Measurements from ENCODE around the gene CYP51A1.
"Not testable (repeated sequence)": the region's sequence is repeated elsewhere in the genome, so short reads cannot be mapped to it uniquely, and the experiment has no call there.

CYP51A1 gene

DNA sequence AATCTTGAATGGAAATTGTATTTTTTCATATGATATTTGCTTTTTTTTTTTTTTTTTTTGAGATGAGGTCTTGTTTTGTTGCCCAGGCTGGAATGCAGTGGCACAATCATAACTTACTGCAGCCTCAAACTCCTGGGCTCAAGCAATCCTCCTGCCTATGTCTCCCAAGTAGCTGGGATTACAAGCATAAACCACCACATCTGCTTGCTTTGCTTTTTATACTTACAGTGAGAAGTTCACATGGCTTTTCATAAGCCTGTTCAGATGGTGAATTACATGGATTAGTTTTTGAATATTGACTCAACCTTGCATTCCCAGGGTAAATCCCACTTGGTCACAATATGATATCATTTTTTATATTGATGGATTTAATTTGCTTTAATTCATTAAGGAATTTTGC lies 22.7 kb upstream of the CYP51A1 start:
- in situ Hi-C loops (cut with MboI; ENCODE audit: low sequenced_read_pairs, unreplicated experiment) = no loop called here

DNA sequence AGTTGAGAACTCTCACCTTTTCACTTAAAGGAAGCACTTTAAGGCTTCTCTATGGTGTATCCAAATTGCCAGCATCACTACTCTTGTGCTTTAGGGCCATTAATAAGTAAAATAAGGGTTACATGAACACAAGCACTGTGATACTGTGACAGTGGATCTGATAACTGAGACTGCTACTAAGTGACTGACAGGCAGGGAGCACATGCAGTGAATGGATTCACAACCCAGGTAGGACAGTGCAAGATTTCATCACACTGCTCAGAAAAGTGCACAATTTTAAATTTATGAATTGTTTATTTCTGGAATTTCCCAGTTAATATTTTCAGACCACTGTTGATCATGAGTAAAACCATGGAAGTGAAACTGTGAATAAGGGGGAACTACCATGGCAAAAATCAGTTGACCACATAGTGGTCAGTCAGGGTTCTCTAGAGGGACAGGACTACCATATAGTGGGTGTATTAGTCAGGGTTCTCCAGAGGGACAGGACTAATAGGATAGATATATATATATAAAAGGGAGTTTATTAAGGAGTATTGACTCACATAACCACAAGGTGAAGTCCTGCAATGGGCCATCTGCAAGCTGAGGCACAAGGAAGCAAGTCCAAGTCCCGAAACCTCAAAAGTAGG lies 20.9 kb upstream of the CYP51A1 start:
- TF ChIP-seq, protein P1, sequence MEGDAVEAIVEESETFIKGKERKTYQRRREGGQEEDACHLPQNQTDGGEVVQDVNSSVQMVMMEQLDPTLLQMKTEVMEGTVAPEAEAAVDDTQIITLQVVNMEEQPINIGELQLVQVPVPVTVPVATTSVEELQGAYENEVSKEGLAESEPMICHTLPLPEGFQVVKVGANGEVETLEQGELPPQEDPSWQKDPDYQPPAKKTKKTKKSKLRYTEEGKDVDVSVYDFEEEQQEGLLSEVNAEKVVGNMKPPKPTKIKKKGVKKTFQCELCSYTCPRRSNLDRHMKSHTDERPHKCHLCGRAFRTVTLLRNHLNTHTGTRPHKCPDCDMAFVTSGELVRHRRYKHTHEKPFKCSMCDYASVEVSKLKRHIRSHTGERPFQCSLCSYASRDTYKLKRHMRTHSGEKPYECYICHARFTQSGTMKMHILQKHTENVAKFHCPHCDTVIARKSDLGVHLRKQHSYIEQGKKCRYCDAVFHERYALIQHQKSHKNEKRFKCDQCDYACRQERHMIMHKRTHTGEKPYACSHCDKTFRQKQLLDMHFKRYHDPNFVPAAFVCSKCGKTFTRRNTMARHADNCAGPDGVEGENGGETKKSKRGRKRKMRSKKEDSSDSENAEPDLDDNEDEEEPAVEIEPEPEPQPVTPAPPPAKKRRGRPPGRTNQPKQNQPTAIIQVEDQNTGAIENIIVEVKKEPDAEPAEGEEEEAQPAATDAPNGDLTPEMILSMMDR (IDR thresholded peaks at IDR 0.05; ENCODE audit: borderline replicate concordance, control extremely low read depth, extremely low read depth, insufficient read depth, missing control alignments) = no peak
- in situ Hi-C loops (cut with MboI; ENCODE audit: low sequenced_read_pairs, unreplicated experiment) = no loop called here
- no peak for DNase-seq (ENCODE audit: low spot score)

More for the DNA sequence above, 22.7 kb upstream of the CYP51A1 start:
- TF ChIP-seq, protein P1 (IDR thresholded peaks at IDR 0.05; ENCODE audit: borderline replicate concordance, control extremely low read depth, extremely low read depth, insufficient read depth, missing control alignments) = no peak
- DNase-seq (ENCODE audit: low spot score) = no peak

DNA sequence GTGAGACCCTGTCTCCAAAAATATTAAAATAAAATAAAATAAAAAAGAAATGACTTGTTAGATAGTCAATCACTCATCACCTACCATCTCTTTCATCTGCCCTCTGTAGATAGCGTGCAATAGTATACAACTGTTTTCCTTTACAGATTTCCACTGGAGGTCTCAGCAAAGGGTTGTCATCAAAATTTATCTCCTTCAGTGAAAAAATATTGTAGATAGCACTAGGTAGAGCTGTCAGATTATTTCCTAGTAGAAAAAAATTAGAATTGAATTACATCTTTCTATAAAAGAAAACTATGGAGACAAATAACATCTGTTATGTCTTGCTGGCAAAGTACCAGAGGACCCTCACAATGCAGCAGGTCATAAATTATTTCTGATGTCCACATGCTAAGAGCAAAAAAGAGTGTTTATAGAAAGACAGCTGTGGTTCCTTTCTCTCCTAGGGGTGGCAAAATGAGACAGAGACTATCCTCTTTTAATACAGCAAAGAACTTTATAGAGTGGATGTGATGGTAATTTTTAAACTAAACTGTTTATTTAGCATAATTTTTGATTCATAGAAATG lies 16.3 kb upstream of the CYP51A1 start:
- no peak for DNase-seq (ENCODE audit: low spot score)
- in situ Hi-C loops (cut with MboI; ENCODE audit: low sequenced_read_pairs, unreplicated experiment) = no loop called here
- TF ChIP-seq, protein P1 (IDR thresholded peaks at IDR 0.05; ENCODE audit: borderline replicate concordance, control extremely low read depth, extremely low read depth, insufficient read depth, missing control alignments) = no peak

DNA sequence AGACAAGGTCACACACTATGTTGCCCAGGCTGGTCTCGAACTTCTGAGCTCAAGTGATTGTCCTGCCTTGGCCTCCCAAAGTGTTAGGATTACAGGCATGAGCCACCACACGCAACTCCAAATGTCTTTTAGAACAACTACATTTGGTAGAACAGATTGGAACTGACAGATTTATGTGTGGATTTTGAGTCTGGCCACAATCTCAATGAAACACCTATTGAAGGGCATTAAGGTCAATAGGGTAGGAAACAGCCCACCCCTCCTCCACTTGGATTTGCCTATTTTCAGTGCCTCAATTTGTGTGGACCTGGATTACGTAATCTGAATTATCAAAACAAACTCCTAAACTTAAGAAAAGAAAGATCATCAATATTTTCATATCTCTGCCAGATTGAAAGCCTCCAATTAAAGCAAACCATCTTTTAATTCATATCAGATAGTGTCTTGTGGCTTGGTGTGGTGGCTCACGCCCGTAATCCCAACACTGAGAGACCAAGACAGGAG lies 15.5 kb upstream of the CYP51A1 start:
- no peak for DNase-seq (ENCODE audit: low spot score)
- in situ Hi-C loops (cut with MboI; ENCODE audit: low sequenced_read_pairs, unreplicated experiment) = no loop called here
- TF ChIP-seq, protein P1 (IDR thresholded peaks at IDR 0.05; ENCODE audit: borderline replicate concordance, control extremely low read depth, extremely low read depth, insufficient read depth, missing control alignments) = no peak

DNA sequence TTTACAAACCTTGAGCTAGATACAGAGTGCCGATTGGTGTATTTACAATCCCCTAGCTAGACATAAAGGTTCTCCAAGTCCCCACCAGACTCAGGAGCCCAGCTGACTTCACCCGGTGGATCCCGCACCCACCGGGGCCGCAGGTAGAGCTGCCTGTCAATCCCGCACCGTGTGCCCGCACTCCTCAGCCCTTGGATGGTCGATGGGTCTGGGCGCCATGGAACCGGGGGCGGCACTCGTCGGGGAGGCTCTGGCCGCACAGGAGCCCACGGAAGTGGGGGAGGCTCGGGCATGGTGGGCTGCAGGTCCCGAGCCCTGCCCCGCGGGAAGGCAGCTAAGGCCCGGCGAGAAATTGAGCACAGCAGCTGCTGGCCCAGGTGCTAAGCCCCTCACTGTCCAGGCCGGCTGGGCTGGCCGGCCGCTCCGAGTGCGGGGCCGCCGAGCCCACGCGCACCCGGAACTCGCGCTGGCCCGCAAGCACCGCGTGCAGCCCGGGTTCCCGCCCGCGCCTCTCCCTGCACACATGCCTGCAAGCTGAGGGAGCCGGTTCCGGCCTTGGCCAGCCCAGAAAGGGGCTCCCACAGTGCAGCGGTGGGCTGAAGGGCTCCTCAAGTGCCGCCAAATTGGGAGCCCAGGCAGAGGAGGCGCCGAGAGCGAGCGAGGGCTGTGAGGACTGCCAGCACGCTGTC lies 9.1 kb upstream of the CYP51A1 start:
- DNase-seq (ENCODE audit: low spot score); in situ Hi-C loops (cut with MboI; ENCODE audit: low sequenced_read_pairs, unreplicated experiment): not testable (repeated sequence)

DNA sequence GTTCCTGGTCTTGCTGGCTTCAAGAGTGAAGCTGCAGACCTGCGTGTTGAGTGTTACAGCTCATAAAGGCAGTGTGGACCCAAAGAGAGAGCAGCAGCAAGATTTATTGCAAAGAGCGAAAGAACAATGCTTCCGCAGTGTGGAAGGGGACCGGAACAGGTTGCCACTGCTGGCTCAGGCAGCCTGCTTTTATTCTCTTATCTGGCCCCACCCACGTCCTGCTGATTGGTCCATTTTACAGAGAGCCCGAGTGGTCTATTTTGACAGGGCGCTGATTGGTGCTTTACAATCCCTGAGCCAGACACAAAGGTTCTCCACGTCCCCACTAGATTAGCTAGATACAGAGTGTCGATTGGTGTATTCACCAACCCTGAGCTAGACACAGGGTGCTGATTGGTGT lies 8.5 kb upstream of the CYP51A1 start:
- DNase-seq (ENCODE audit: low spot score); in situ Hi-C loops (cut with MboI; ENCODE audit: low sequenced_read_pairs, unreplicated experiment): not testable (repeated sequence)

DNA sequence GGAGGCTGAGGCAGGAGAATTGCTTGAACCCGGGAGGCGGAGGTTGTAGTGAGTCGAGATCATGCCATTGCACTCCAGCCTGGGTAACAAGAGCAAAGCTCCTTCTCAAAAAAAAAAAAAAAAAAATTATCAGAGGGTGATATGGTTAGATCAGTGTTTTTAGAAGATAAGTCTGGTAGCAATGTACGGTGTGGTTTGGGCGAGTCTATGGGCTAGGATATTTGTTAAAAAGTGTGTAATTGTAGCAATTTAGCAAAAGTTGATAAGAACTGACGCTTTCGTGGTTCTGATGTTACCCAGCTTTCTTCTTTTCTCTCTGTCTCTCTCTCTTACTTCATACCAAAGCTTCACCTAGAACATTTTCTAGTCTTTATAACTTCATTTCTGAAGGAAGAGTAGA lies 6.9 kb upstream of the CYP51A1 start:
- in situ Hi-C loops (cut with MboI; ENCODE audit: low sequenced_read_pairs, unreplicated experiment) = no loop called here
- TF ChIP-seq, protein P1 (IDR thresholded peaks at IDR 0.05; ENCODE audit: borderline replicate concordance, control extremely low read depth, extremely low read depth, insufficient read depth, missing control alignments) = no peak
- DNase-seq (ENCODE audit: low spot score) = no peak

Measured in GM13976 (cell line).